HG03095 (cell line): ENCODE results near the gene ZMYND19.
"Not testable (repeated sequence)": the region's sequence is repeated elsewhere in the genome, so short reads cannot be mapped to it uniquely, and the experiment has no call there.

Experiments used
- ATAC-seq: cut with Tn5 transposase; IDR thresholded peaks from one replicate; pipeline ENCODE4 v1.9.1; 2021; ENCODE audit warnings: moderate library complexity; ENCODE audit not compliant: unreplicated experiment

The ZMYND19 gene

GRCh38 chr9:137614631-137615386, 24.5 kb upstream of the ZMYND19 start:
- ATAC-seq: no peak

- no peak for ATAC-seq
Observed at GRCh38 chr9:137613738-137614523, 23.6 kb upstream of the ZMYND19 start.

GRCh38 chr9:137613259-137613658, 22.9 kb upstream of the ZMYND19 start:
- no peak for ATAC-seq

GRCh38 chr9:137612741-137613142, 22.4 kb upstream of the ZMYND19 start:
- no peak for ATAC-seq

GRCh38 chr9:137611623-137612609, 21.6 kb upstream of the ZMYND19 start:
- no peak for ATAC-seq

- no peak for ATAC-seq
Observed at GRCh38 chr9:137610944-137611343, 20.6 kb upstream of the ZMYND19 start.

- no peak for ATAC-seq
Observed at GRCh38 chr9:137607141-137607857, 17.0 kb upstream of the ZMYND19 start.

- ATAC-seq: no peak
Observed at GRCh38 chr9:137606734-137607138, 16.4 kb upstream of the ZMYND19 start.

- ATAC-seq: peak; percentile 4
Observed at GRCh38 chr9:137606005-137606621, 15.8 kb upstream of the ZMYND19 start.

GRCh38 chr9:137605121-137606004, 15.1 kb upstream of the ZMYND19 start, which contains the start of gene ARRDC1:
ARRDC1 (plus strand) TSS chr9:137605686; CDS start chr9:137605718, 32 bp downstream.
- ATAC-seq: peak; percentile 66

GRCh38 chr9:137604345-137605086, 14.2 kb upstream of the ZMYND19 start:
- no peak for ATAC-seq

- no peak for ATAC-seq
Observed at GRCh38 chr9:137603879-137604278, 13.6 kb upstream of the ZMYND19 start.

- no peak for ATAC-seq
Observed at GRCh38 chr9:137602661-137603060, 12.3 kb upstream of the ZMYND19 start.

- ATAC-seq: no peak
Observed at GRCh38 chr9:137598943-137599342, 8.6 kb upstream of the ZMYND19 start.

- ATAC-seq: not testable (repeated sequence)
Observed at GRCh38 chr9:137596577-137596976, 6.3 kb upstream of the ZMYND19 start.

- ATAC-seq: no peak
Observed at GRCh38 chr9:137593176-137593575, 2.9 kb upstream of the ZMYND19 start.

GRCh38 chr9:137592767-137593166, 2.5 kb upstream of the ZMYND19 start:
- ATAC-seq: no peak

- peak; percentile 19 for ATAC-seq
Observed at GRCh38 chr9:137590123-137590468, 216 bp downstream of the ZMYND19 start.
